GM19238 (cell line): ENCODE data around the gene UCK2.

Source experiments
- DNase-seq: peaks from one replicate; pipeline ENCODE4 v3.0.0; 2011; ENCODE audit warnings: low spot score; ENCODE audit not compliant: insufficient read length

Gene UCK2

GRCh38 chr1:165936542-165936941 lies 109.1 kb downstream of the UCK2 start:
- DNase-seq = no peak

DNA sequence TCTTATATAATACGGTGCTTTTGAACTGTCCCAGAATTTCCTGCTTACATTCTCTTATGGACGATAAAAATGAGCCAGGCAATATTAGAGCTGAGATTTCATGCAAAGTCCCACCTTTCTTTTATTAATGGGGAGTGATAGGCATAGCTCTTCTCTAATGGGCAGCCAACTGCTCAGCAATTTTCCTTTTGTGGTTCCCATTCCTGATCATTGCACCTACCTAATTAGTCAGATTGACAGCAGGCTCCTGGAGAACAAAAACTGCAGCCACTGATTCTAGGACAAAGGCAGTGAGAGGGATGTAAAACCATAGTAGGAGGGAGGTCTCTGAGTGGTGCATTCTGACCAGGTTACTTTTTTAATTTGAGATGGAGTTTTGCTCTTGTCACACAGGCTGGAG lies 110.4 kb downstream of the UCK2 start:
- no peak for DNase-seq

- DNase-seq = no peak
These were observed 111.4 kb downstream of the UCK2 start for GRCh38 chr1:165938844-165939243.

DNA sequence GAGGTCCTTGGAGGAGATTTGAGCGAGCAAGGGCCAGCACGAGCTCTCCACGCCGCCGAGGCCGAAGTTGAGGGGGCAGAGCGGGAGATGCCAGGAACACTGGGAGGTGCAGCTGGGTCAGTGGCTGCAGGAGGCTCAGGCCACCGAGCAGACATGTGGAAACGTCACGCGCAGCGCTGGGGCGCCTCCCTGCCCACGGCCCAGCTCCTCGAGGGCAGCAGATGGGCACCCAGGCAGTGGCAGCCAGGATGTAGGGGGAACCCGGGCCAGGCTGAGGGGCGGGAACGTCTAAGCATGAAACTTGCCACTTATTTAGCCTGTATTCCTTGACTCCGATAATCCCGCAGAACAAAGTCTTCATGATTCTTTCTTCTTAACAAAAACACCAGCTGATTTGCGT lies 114.1 kb downstream of the UCK2 start:
- no peak for DNase-seq

DNA sequence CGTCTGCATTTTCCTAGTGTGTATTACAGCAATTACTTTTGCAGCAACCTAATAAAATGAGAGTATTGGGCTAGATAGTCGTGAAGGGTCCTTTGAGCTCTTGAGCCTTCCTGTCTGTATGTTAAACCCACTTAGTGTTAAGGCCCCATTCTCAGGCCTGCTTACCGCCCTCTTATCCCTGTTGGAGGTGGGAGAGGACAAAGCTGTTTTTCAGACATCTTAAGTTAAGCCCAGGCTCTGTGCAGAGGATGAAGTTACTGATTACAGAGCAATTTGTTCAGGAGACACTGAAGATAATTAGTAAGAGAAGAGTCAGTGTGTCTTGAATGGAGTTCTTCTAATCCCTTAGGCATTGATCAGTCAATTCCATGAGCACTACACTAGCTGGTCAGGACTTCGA lies 114.6 kb downstream of the UCK2 start:
- DNase-seq = no peak

GRCh38 chr1:165942927-165943597 lies 115.6 kb downstream of the UCK2 start:
- DNase-seq = no peak

- no peak for DNase-seq
These were observed 118.5 kb downstream of the UCK2 start for GRCh38 chr1:165945911-165946310.

DNA sequence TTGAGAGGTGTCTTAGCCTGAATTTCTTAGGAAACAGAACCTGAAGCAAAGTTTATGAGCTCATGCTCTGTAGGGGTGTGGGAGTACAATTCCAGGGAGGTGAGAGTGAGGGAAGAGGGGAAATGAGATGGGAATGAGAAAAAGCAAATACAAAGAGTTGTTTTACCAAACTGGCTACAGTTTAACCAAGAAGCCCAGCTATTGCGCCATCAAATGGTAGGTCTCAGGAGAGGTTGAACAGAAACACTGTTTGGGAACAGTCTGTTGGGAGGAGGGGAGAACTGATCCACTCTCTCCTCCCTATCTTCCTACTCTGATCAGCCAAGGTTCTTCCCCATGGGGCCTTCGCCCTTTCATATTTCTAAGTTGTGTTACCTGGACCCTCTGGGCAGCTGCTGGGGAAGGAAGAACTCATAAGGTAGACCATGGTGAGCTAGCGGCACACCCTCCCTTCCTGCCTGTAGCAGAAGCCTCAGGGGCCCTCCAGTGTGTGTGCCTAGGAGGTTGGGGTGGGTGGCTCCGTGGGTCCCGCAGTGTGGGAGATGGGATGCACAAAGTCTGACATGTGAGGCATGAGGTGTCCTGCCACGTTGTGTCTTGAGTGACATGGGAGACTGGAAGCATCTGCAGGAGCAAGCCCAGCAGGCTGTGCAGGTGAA lies 120.5 kb downstream of the UCK2 start:
- DNase-seq = no peak

GRCh38 chr1:165949335-165950130 lies 122.1 kb downstream of the UCK2 start:
- DNase-seq = no peak

DNA sequence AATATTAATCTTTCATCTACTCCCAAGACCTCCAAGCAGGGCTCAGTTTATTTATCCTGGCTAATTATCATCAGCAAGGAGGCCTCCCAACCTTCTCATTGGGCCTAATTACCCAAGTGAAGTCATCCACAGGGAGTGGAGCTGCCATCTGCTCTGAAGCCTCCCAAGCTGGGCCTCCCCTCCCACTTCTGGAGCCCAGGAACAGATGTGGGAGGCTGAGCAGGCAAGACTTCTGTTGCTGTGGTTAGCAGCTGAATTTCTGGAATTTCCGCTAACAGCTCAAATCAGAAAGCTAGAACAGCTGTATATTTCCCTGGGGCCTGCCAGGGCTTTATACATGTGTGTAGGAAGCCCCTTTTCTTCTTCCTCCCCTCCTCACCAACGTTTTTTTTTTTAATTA lies 127.5 kb downstream of the UCK2 start:
- no peak for DNase-seq

GRCh38 chr1:165958306-165958705 lies 130.9 kb downstream of the UCK2 start:
- DNase-seq = no peak

- no peak for DNase-seq
These were observed 132.7 kb downstream of the UCK2 start for GRCh38 chr1:165960136-165960535.

GRCh38 chr1:165960881-165961280 lies 133.5 kb downstream of the UCK2 start:
- no peak for DNase-seq
